Measurements from ENCODE around the gene NUP133. TPM values are rescaled to one million over a fixed set of nuclear protein-coding genes. Genes with fewer than 3 reads are reported as not detected.
"Not testable (repeated sequence)": the region's sequence is repeated elsewhere in the genome, so short reads cannot be mapped to it uniquely, and the experiment has no call there.

NUP133 gene
- total RNA-seq, 2 experiments from 2014 or later: 58.8 to 62.4 TPM

DNA sequence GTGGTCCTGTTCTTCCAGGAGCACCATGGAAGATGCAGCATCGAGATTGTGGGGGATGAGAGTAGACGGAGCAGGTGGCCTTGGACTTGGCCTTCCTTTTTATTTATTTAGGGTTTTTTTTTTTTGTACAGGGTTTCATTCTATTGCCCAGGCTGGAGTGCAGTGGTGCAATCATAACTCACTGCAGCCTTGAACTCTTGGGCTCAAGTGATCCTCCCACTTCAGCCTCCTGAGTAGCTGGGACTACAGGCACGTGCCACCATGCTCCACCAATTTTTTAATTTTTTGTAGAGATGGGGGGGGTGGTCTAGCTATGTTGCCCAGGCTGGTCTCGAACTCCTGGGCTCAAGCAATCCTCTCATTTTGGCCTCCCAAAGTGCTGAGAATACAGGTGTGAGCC lies 105.8 kb downstream of the NUP133 start:
- CTCF ChIA-PET, POLR2A ChIA-PET: not testable (repeated sequence)

DNA sequence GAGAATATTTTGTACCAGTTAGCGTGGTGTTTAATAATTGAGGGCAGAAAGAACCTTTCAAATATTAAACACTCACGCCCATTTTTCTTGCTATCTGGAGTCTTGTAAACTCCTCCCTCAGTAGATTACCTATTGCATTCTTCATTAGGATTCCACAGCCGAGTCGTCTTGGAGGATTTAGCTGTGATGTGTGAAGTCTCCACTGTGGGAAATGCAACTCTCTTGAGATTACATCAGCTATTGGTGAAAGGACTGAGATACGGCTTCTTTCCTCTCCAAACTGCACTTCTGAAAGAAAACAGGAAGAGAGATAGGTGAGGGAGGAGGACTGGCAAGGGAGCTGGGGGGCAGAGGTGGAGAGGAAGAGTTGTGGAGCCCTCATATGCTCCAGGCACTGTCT lies 110.4 kb downstream of the NUP133 start:
- POLR2A ChIA-PET: no interaction called here
- CTCF ChIA-PET: no interaction called here

DNA sequence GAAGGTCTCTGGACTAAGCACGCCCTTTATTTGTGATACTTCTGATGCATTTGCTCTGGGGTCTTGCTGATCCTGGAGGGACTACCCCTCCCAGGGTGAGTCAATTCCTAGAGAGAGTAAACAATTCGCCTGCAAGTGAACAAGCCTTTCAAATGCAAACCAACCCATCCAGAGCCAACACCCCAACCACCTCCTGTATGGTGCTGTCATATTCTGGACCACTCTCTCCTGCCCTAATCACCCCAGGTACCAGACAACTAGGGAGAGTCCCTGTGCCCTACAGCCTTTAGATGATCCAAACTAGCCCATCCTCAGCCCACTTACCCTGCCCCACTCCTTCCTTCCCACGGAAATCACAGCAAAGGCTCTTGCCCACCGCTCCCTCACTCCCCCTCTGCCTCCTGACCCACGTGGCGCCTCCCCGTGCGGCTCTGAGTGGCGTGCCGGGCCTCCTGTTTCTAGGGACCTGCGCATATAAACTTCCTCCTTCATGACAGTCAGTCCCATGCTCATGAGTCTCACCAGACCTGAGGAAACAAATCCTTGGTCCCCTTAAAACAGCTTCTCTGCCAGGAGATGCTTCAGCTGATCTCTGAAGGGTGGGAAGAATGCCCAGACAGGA lies 111.4 kb downstream of the NUP133 start:
- ChIA-PET CTCF (no interaction called here), POLR2A (no interaction called here)

- POLR2A ChIA-PET, CTCF ChIA-PET: not testable (repeated sequence)
Observed at GRCh38 chr1:229394517-229394916, 113.6 kb downstream of the NUP133 start.

- ChIA-PET CTCF (no interaction called here), POLR2A (no interaction called here)
Observed at GRCh38 chr1:229392936-229393335, 115.2 kb downstream of the NUP133 start.

Other genes starting within 250 kb of the NUP133 start
- 10 to 100 TPM; 27.5 to 32.5 TPM for gene RAB4A, start 237.2 kb downstream of the NUP133 start, total RNA-seq
- gene CCSAP, start 165.3 kb downstream of the NUP133 start, total RNA-seq: 1 to 10 TPM; 5.9 TPM
- not detected for gene ACTA1, start 74.2 kb downstream of the NUP133 start, total RNA-seq
- gene ABCB10, start 50.4 kb upstream of the NUP133 start, total RNA-seq: 10 to 100 TPM; 42.3 to 46.9 TPM
- gene TAF5L, start 117.8 kb upstream of the NUP133 start, total RNA-seq: 10 to 100 TPM; 29.5 to 31.1 TPM
- 10 to 100 TPM; 36.7 to 36.9 TPM for gene URB2, start 117.9 kb upstream of the NUP133 start, total RNA-seq

Data from activated CD8-positive, alpha-beta memory T cell treated with anti-CD3 and anti-CD28 coated beads for 36 hours (primary cell).